HL-60 (cell line): ENCODE results near the gene USP20.

Experiments
- SPI1 ChIP-seq: IDR thresholded peaks from 2 replicates; pipeline ENCODE4 v1.6.1; 2012; ENCODE audit warnings: low read depth, mild to moderate bottlenecking, borderline replicate concordance
- TF ChIP-seq, protein P1 (sequence below): IDR thresholded peaks from one replicate; pipeline ENCODE4 v1.5.1; 2011; ENCODE audit warnings: low read length, control low read depth, inconsistent platforms; ENCODE audit not compliant: insufficient read depth

DNA sequence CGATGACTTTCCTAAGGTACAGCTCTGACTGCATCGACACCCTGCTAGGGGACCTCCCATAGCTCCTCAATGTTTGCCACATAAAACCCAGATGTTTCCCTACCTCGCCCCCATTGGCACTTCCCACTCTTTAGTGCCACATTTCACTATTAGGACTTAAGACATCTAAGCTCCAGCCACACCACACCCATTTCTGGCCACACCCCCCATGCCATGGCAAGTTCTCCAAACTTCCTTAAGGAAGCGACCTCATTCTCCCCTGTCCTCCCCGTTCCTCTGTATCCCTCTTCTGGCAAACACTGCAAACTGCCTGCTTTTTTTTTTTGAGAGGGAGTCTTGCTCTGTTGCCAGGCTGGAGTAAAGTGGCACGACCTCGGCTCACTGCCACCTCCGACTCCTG, 62.9 kb downstream of the USP20 start:
- TF ChIP-seq, protein P1, sequence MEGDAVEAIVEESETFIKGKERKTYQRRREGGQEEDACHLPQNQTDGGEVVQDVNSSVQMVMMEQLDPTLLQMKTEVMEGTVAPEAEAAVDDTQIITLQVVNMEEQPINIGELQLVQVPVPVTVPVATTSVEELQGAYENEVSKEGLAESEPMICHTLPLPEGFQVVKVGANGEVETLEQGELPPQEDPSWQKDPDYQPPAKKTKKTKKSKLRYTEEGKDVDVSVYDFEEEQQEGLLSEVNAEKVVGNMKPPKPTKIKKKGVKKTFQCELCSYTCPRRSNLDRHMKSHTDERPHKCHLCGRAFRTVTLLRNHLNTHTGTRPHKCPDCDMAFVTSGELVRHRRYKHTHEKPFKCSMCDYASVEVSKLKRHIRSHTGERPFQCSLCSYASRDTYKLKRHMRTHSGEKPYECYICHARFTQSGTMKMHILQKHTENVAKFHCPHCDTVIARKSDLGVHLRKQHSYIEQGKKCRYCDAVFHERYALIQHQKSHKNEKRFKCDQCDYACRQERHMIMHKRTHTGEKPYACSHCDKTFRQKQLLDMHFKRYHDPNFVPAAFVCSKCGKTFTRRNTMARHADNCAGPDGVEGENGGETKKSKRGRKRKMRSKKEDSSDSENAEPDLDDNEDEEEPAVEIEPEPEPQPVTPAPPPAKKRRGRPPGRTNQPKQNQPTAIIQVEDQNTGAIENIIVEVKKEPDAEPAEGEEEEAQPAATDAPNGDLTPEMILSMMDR: no peak
- no peak for TF ChIP-seq SPI1
